H7 (cell line): Measurements from ENCODE around the gene RNF182. TPM values are rescaled to one million over a fixed set of nuclear protein-coding genes. Genes with fewer than 3 reads are reported as not detected.
A peak's percentile ranks its signal among the peaks of the same experiment; 100 is the strongest.
"Not testable (repeated sequence)": the region's sequence is repeated elsewhere in the genome, so short reads cannot be mapped to it uniquely, and the experiment has no call there.

ENCODE experiments used
- DNase-seq: peaks from one replicate; pipeline ENCODE4 v3.0.0; 2012
- H3K27me3 ChIP-seq: 2 replicates; pipeline ENCODE4 v1.6.0; 2011; ENCODE audit warnings: mild to moderate bottlenecking, low read length; ENCODE audit not compliant: control insufficient read depth, insufficient read depth
- H3K36me3 ChIP-seq: replicated peaks from 2 replicates; pipeline ENCODE4 v1.5.1; 2011; ENCODE audit warnings: low read length; ENCODE audit not compliant: control insufficient read depth, insufficient read depth
- H3K4me3 ChIP-seq: 2 replicates; pipeline ENCODE4 v1.5.1; 2011; ENCODE audit warnings: low read depth, mild to moderate bottlenecking, control low read depth, low read length, moderate library complexity; ENCODE audit not compliant: insufficient read depth
- total RNA-seq: library from RNA; depleted of rRNA; stranded (reverse); fragments of >200 nt; shearing (Covaris generic); gene quantifications from 2 replicates; pipeline ENCODE4 v1.2.3, GENCODE V29; 2014

RNF182 gene
- total RNA-seq, 1 experiment from 2014 or later = 7.0 TPM

DNA sequence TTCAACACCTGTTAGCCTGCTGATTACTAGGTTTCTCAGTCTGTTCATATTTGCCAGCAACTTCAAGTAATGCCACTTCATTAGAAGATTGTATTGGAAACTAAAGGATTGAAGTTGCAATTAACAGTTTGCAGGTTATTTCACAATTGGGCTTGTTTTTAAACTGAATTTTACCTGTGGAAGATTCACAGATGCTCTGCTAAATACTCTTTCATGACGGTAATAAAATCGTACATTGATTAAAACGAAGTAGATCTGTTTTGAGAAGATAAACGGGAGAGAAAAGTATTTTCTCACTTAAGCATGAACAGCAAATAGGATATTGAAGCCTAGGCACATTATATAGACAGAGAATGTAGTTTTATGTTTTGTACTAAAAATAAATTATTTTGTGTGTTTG, 1.6 kb downstream of the RNF182 start:
- Histone ChIP-seq H3K36me3 (no peaks in the 10 kb centered on the region), H3K4me3 (no peak overlapping the region), H3K27me3 (peaks cover 14% of the 10 kb centered on the region)
- no peak for DNase-seq

DNA sequence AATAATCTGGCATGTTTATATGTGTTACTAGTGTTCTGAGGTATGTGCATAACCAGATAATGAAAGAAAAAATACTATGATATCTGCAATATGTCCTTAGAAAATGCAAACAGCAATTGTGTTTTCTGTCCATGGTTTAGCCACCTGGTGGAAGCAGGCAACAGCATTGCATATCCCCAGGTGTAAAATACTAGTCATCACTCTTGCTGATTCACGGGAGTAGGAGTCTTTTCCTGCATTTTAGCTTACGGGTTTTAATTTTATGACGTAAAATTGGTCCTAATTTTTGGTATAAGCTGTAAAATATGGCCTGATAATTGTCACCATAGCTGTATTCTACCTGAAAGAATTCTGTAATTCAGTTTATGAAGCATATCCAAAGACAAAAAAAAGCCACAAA, 2.5 kb downstream of the RNF182 start:
- Histone ChIP-seq H3K27me3 (peaks cover 14% of the 10 kb centered on the region), H3K4me3 (no peak overlapping the region), H3K36me3 (no peaks in the 10 kb centered on the region)
- peak; percentile 45 for DNase-seq

DNA sequence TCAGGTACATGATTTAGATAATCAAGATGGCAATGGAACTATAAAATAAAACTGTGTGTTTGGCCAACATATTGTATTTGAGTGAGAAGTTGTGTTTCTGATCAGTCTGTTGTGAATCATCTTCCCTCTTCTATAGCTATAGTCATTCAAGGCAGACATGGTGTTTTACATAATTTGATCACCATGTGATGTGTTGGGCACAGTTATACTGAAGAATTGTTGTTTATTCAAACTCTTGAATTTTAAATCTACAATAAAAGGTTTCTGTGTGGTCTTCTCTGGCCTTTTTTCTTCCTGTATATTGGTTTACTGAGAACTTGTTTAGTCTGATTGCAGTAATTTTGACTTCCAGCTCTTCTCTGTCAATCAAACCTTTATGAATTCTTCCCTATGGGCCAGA, 4.4 kb downstream of the RNF182 start:
- DNase-seq = no peak
- no peak overlapping the region for H3K4me3 ChIP-seq
- no peaks in the 10 kb centered on the region for H3K36me3 ChIP-seq
- H3K27me3 ChIP-seq = peaks cover 14% of the 10 kb centered on the region

DNA sequence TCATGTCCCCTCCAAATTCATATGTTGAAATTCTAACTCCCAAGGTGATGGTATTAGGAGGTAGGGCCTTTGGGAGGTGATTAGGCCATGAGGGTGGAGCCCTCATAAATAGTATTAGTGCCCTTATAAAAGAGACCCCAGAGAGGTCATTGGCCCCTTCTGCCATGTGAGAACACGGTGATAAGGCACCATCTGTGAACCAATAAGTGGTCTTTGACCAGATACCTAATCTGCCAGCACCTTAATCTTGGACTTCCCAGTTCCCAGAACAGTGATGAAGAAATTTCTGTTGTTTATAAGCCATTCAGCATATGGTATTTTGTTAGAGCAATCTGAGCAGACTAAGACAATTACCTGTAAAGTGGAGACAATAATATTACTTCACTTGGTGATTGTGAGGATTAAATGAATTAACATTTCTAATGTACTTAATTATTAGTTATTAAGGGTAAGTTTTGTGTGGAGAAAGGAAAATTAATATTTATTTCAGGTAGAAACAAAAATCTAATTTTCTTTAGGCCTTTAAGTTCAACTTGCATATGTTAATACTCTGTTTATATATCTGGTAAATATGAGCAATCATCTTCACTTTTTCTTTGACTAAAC, 7.1 kb downstream of the RNF182 start:
- H3K27me3 ChIP-seq = no peaks in the 10 kb centered on the region
- no peak overlapping the region for H3K4me3 ChIP-seq
- no peak for DNase-seq
- H3K36me3 ChIP-seq = no peaks in the 10 kb centered on the region

DNA sequence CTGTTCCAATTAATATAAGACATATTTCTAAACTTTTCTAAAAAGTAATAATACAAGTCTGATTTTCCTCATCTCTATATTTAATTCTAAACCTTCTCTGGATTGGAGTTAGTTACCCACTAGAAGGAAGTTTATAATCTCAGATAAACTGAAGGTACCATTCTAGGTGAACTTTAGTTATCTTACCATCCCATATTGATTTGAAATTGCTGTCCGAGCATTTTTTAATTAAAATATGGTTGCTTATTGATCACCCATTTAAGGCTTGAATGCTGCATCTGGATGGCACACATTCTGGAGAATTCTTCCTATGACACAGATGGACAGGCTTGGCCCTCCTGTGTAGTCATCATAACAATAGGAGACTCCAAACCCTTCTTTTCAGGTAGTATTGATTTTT, 8.0 kb downstream of the RNF182 start:
- DNase-seq = no peak
- Histone ChIP-seq H3K27me3 (no peaks in the 10 kb centered on the region), H3K36me3 (no peaks in the 10 kb centered on the region), H3K4me3 (no peak overlapping the region)

DNA sequence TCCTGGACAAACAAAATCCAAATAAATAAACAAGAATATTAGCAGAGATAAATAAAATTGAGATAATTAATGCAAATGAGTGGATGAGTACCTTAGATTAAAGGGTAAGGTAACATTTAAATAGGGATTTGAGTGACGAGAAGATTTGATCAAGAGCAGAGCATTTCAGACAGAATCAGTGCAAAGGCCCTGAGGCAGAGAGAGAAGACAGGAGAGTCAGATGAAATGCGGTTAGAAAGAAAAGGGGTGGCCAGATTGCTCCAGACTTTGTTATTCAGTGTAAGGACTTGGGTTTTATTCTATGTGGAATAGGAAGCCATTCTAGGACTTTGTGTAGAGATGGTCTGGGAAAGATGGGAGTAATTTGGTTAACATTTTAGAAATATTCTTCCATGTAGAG, 10.0 kb downstream of the RNF182 start:
- DNase-seq = no peak
- no peaks in the 10 kb centered on the region for H3K36me3 ChIP-seq
- no peaks in the 10 kb centered on the region for H3K27me3 ChIP-seq
- no peak overlapping the region for H3K4me3 ChIP-seq

DNA sequence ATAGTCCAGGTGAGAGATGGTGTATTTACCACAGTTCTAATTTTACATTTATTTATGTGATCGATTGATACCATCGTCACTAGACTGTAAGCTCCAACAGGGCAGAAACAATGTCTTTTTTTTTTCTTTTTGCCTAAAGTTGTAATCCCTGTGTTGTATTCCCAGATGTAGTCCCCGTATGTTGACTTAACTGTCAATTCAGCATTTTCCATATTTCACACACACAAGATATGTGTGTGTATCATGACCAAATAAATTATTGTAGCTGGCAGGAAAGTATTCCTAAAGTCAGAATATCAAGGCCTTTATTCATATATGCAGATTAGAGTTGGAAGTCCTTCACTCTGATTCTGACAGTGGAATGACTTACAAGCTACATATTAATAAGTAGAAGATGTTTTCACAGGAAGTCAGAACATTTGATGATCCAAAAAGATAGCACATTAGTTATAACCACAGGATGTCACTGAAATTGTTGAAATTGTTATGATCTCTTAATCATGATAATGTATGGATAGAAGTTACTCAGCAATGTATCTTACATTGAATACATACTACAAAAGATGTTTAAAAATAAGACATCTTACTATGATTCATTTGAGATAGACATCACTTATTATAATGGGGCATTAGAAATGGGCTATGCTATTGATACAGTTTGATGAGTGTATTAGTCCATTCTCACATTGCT, 10.6 kb downstream of the RNF182 start:
- H3K27me3 ChIP-seq = no peaks in the 10 kb centered on the region
- H3K4me3 ChIP-seq = no peak overlapping the region
- no peak for DNase-seq
- H3K36me3 ChIP-seq = no peaks in the 10 kb centered on the region

DNA sequence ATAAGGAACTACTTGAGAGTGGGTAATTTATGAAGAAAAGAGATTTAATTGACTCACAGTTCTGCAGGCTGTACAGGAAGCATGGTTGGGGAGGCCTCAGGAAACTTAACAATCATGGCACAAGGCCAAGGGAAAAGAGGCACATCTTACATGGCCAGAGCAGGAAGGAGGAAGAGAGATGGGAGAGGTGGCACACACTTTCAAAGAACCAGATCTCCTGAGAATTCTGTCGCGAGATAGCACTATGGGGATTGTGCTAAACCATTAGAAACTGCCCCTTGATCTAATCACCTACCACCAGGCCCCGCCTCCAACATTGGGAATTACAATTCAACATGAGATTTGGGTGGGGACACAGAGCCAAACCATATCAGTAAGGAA, 11.1 kb downstream of the RNF182 start:
- not testable (repeated sequence) for H3K27me3 ChIP-seq, DNase-seq

DNA sequence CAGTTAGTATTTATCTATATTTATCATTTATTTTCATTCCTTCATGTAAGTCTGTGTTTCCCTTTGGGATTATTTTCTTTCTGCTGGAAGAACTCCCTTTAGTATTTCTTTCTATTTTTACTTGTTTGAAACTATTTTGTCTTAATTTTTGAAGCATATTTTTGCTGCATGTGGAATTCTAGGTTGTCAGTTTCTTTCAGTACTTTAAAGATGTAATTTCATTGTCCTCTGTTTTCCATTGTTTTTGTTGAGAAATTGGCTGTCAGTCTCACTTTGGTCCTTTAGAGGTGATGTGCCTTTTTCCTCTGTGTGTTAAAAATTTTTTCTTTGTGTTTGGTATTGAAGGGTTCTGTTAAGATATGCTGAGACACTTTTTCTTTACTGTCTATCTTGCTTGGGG, 17.1 kb downstream of the RNF182 start:
- no peak for DNase-seq
- H3K4me3 ChIP-seq = no peak overlapping the region
- no peaks in the 10 kb centered on the region for H3K36me3 ChIP-seq
- no peaks in the 10 kb centered on the region for H3K27me3 ChIP-seq

More for the DNA sequence above, 11.1 kb downstream of the RNF182 start:
- not testable (repeated sequence) for H3K4me3 ChIP-seq, H3K36me3 ChIP-seq

DNA sequence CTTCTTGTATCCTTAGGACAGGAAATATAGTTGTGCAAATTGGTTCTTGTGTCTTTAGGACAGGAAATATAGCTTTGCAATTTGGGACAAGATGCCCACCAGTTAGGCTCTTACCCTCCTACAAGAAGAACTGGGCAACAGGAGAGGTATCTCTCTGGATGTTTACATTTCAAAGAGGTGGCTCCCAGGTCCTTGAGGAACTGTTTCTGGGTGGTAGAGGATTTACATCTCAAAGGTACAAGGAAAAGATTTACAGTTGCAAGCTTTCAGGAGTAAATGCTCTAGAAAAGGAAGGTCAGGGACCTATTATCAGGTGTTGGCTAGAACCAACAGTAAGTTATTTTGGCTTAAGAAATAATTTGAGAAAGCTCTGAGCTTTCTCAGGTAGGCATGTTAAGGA, 19.2 kb downstream of the RNF182 start:
- no peak overlapping the region for H3K4me3 ChIP-seq
- DNase-seq = no peak
- H3K36me3 ChIP-seq = no peaks in the 10 kb centered on the region
- H3K27me3 ChIP-seq = no peaks in the 10 kb centered on the region

DNA sequence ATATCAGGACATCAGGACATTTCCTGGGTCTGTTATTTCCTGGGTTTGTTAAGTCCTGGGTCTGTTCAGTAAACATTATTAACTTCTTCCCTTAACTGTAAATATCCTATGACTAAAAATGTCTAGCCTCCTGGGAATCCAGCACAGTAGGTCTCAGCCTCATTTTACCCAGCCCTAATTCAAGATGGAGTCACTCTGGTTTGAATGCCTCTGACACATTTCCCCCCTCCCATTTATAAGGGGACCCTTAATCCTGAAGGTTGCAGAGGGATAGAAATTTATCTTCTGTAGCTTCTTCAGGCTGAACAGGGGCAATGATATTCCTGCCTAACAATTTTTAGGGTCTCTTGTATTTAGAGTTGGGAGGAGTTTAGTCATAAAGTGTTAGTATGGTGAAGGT, 21.8 kb downstream of the RNF182 start:
- no peaks in the 10 kb centered on the region for H3K36me3 ChIP-seq
- no peak for DNase-seq
- H3K27me3 ChIP-seq = no peaks in the 10 kb centered on the region
- H3K4me3 ChIP-seq = no peak overlapping the region

DNA sequence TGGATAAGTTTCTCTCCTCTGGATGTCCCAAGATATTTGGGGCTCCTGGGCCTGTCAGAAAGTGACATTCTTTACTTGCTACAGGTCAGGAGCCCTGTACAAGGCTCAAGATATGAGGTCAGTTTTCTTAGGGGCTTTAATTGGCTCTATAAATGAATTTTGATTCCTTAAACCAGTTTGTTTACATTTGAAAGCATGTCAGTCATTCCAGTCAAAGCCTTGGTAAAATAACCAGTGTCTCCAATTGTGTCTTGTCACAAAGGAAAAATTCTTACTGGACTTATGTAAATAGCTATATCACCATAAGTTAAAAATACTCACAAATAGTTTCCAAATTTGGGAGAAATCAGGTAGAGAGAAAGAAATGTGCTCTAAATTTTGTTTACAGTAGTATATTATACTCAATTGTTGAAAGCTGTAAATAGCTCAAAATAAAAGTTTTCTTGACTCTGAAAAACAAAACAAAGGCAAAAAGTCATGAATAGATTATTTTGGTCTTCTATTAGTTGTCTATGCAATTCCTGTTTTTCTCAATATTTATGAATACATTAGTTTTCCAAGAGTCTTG, 22.9 kb downstream of the RNF182 start:
- no peak overlapping the region for H3K4me3 ChIP-seq
- H3K27me3 ChIP-seq = no peaks in the 10 kb centered on the region
- no peaks in the 10 kb centered on the region for H3K36me3 ChIP-seq
- DNase-seq = no peak

DNA sequence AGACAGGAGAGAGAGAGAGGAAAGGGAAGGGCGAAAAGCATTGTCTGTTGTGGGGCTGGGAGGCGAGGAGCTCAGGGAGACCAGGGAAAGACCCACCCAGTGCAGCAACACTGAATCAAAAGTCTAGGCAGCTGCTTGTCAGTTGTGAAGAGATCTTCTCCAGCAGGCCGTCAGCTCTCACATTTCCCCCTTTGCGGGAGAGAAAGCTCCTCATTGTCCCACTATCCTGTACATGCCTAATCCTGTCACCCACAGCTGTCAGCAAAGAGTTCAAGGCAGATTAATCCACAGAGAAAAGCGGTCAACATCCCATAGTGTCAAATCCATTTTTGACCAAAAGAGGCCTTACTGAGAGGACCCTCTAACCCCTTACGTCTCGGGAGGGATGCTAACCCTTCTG, 27.3 kb downstream of the RNF182 start:
- H3K4me3 ChIP-seq = no peak overlapping the region

DNA sequence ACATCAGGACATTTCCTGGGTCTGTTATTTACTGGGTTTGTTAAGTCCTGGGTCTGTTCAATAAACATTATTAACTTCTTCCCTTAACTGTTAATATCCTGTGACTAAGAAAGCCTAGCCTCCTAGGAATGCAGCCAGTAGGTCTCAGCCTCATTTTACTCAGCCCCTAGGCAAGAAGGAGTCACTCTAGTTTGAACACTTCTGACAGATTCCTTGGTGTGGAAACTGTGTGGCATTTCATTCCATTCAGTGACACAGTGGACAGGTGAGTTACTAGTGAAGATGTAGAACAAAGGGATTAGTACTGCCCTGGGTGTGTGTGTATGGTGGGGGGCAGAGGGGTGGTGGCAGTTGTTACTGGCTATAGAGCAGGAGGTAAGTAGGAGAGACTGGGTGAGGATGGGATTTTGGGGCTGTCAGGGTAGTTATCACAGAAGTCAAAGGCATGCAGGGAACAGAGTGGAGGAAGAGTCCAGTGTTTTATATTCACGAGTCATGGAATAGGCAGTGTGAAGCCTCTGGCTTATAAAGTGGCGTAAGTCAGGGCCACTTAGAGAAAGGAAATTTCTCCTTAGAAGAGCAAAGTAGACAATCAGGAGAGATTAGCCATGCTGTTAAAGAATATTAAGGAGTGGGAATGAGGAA, 28.4 kb downstream of the RNF182 start:
- H3K27me3 ChIP-seq = no peaks in the 10 kb centered on the region
- DNase-seq = no peak
- no peak overlapping the region for H3K4me3 ChIP-seq
- H3K36me3 ChIP-seq = no peaks in the 10 kb centered on the region

More for the DNA sequence above, 27.3 kb downstream of the RNF182 start:
- Histone ChIP-seq H3K27me3 (no peaks in the 10 kb centered on the region), H3K36me3 (no peaks in the 10 kb centered on the region)
- no peak for DNase-seq

DNA sequence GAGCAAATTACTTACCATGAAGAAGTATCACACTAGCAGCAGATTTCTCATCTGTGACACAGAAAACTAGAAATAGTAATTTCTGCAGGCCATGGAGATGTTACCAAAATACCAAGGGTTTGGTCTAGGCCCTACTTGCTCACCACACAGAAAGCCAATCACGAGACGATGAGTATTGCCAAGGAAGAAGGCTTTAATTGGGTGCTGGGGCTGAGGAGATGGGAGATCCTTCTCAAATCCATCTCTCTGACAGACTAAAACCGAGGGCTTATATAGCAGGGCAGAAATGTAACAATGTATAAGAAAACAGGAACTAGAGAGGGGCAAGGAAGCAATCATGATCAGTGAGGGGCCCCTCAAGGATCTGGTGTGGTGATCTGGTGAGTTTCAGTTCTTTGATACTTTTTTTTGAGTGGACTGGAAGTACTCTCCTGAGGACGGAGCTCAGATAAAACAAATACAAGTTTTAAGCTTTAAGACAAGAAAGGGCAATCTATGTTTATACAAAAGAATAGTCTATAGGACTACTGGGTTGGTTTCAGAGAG, 40.9 kb downstream of the RNF182 start:
- Histone ChIP-seq H3K36me3 (no peaks in the 10 kb centered on the region), H3K4me3 (no peak overlapping the region), H3K27me3 (no peaks in the 10 kb centered on the region)
- no peak for DNase-seq
